GM23338 (cell line): ENCODE results near the gene TEX14. TPM values are rescaled to one million over a fixed set of nuclear protein-coding genes. Genes with fewer than 3 reads are reported as not detected.

Source experiments
- ATAC-seq: fragments of 200-7000 bp; cut with Tn5 transposase; 3 replicates; pipeline ENCODE4 v1.9.1; 2020
- DNase-seq: peaks from one replicate; pipeline ENCODE4 v3.0.0-alpha.2; 2015; ENCODE audit warnings: low spot score
- H2AFZ ChIP-seq: fragments of 200-600 bp; sonication (generic); 2 replicates; pipeline ENCODE4 v1.8.0; 2016; ENCODE audit warnings: antibody characterized with exemption, mild to moderate bottlenecking, moderate library complexity
- H3F3A ChIP-seq: fragments of 200-600 bp; sonication (generic); replicated peaks from 2 replicates; pipeline ENCODE4 v1.8.0; 2017; ENCODE audit warnings: antibody characterized with exemption, mixed run types, low read depth
- H3K27ac ChIP-seq: fragments of 200-600 bp; sonication (generic); 2 replicates; pipeline ENCODE4 v1.6.1; 2016; ENCODE audit warnings: low read depth
- H3K27me3 ChIP-seq: fragments of 200-600 bp; sonication (generic); 2 replicates; pipeline ENCODE4 v1.8.0; 2016; ENCODE audit warnings: mild to moderate bottlenecking, mixed run types, moderate library complexity; ENCODE audit not compliant: insufficient read depth
- H3K36me3 ChIP-seq: fragments of 200-600 bp; sonication (generic); 2 replicates; pipeline ENCODE4 v1.8.0; 2016; ENCODE audit warnings: mild to moderate bottlenecking; ENCODE audit not compliant: insufficient read depth
- H3K4me1 ChIP-seq: fragments of 200-600 bp; sonication (generic); 2 replicates; pipeline ENCODE4 v1.8.0; 2016; ENCODE audit warnings: mild to moderate bottlenecking, moderate library complexity; ENCODE audit not compliant: insufficient read depth
- H3K4me2 ChIP-seq: fragments of 200-600 bp; sonication (generic); 2 replicates; pipeline ENCODE4 v1.7.1; 2017; ENCODE audit warnings: mixed run types
- H3K4me3 ChIP-seq: fragments of 200-600 bp; sonication (generic); 2 replicates; pipeline ENCODE4 v1.6.1; 2016; ENCODE audit warnings: mixed run types
- H3K79me2 ChIP-seq: fragments of 200-600 bp; sonication (generic); replicated peaks from 2 replicates; pipeline ENCODE4 v1.8.0; 2017; ENCODE audit warnings: mild to moderate bottlenecking; ENCODE audit not compliant: insufficient read depth
- H3K9me2 ChIP-seq: fragments of 200-600 bp; sonication (generic); 2 replicates; pipeline ENCODE4 v1.8.0; 2017; ENCODE audit not compliant: insufficient read depth
- H4K20me1 ChIP-seq: fragments of 200-600 bp; sonication (generic); replicated peaks from 2 replicates; pipeline ENCODE4 v1.8.0; 2017; ENCODE audit warnings: mild to moderate bottlenecking; ENCODE audit not compliant: insufficient read depth
- H3K27ac Mint-ChIP-seq: 2 replicates; pipeline ENCODE4 v1.8.0; 2020; ENCODE audit warnings: inconsistent platforms, mild to moderate bottlenecking, moderate library complexity, mixed read lengths
- H3K27me3 Mint-ChIP-seq: 3 replicates; pipeline ENCODE4 v1.8.0; 2022; ENCODE audit warnings: low read depth, mild to moderate bottlenecking, moderate library complexity, mixed read lengths, inconsistent platforms; ENCODE audit not compliant: insufficient read depth, poor library complexity
- H3K36me3 Mint-ChIP-seq: 3 replicates; pipeline ENCODE4 v1.8.0; 2021; ENCODE audit warnings: low read depth, mild to moderate bottlenecking, inconsistent platforms, moderate library complexity, mixed read lengths
- H3K4me1 Mint-ChIP-seq: 3 replicates; pipeline ENCODE4 v1.8.0; 2020; ENCODE audit warnings: mild to moderate bottlenecking, inconsistent platforms, mixed read lengths
- H3K4me3 Mint-ChIP-seq: 3 replicates; pipeline ENCODE4 v1.8.0; 2021; ENCODE audit warnings: moderate library complexity, mild to moderate bottlenecking, inconsistent platforms, mixed read lengths
- H3K9me3 Mint-ChIP-seq: 3 replicates; pipeline ENCODE4 v1.8.0; 2020; ENCODE audit warnings: moderate library complexity, mild to moderate bottlenecking, inconsistent platforms, mixed read lengths
- CREB1 ChIP-seq: fragments of 250-450 bp; sonication (Bioruptor Pico); IDR thresholded peaks from 2 replicates; pipeline ENCODE4 v1.5.0; 2020; ENCODE audit warnings: low read depth, mild to moderate bottlenecking, moderate library complexity
- EZH2 ChIP-seq: fragments of 200-600 bp; sonication (generic); IDR thresholded peaks from one replicate; pipeline ENCODE4 v1.8.0; 2017; ENCODE audit warnings: antibody characterized with exemption, mild to moderate bottlenecking, low read depth; ENCODE audit not compliant: unreplicated experiment
- EZH2phosphoT487 ChIP-seq: fragments of 200-600 bp; sonication (generic); IDR thresholded peaks from one replicate; pipeline ENCODE4 v1.8.1; 2018; ENCODE audit warnings: antibody characterized with exemption; ENCODE audit not compliant: unreplicated experiment
- JUNB ChIP-seq: IDR thresholded peaks from one replicate; pipeline ENCODE4 v1.6.1; 2016; ENCODE audit warnings: antibody characterized with exemption; ENCODE audit not compliant: unreplicated experiment
- NANOG ChIP-seq: IDR thresholded peaks from 2 replicates; pipeline ENCODE4 v1.6.1; 2016; ENCODE audit warnings: antibody characterized with exemption, borderline replicate concordance
- POLR2AphosphoS5 ChIP-seq: IDR thresholded peaks from 2 replicates; pipeline ENCODE4 v1.6.1; 2016; ENCODE audit warnings: antibody characterized with exemption, low read depth
- STAT1 ChIP-seq: IDR thresholded peaks from one replicate; pipeline ENCODE4 v1.6.1; 2016; ENCODE audit warnings: antibody characterized with exemption; ENCODE audit not compliant: unreplicated experiment
- ZNF114 ChIP-seq: fragments of 250-450 bp; sonication (Bioruptor Pico); IDR thresholded peaks from 2 replicates; pipeline ENCODE4 v1.5.0; 2020; ENCODE audit warnings: mild to moderate bottlenecking, moderate library complexity
- ZNF331 ChIP-seq: fragments of 250-450 bp; sonication (Bioruptor Pico); IDR thresholded peaks from 2 replicates; pipeline ENCODE4 v1.5.0; 2020; ENCODE audit warnings: low read depth, mild to moderate bottlenecking, moderate library complexity
- ZNF462 ChIP-seq: fragments of 250-450 bp; sonication (Bioruptor Pico); IDR thresholded peaks from 2 replicates; pipeline ENCODE4 v1.5.0; 2020; ENCODE audit warnings: mild to moderate bottlenecking, moderate library complexity
- polyA plus RNA-seq: library from polyadenylated mRNA; unstranded; fragments of >200 nt; fragmentation: Nextera tagmentation; extraction: Ambion mirVana; gene quantifications from 2 replicates; pipeline ENCODE4 v1.2.1, GENCODE V29; 2016
- total RNA-seq: library from RNA; depleted of rRNA; stranded (reverse); fragments of >200 nt; shearing (Covaris generic); gene quantifications from 2 replicates; pipeline ENCODE4 v1.2.3, GENCODE V29; 2014
- TF ChIP-seq, protein P1 (sequence below): IDR thresholded peaks from one replicate; pipeline ENCODE4 v1.6.1; 2018; ENCODE audit warnings: antibody characterized with exemption; ENCODE audit not compliant: unreplicated experiment
- TF ChIP-seq, protein P2 (sequence below), 2 experiments: fragments of 200-600 bp in 1 of 2; sonication (generic) in 1 of 2; conservative IDR thresholded peaks; 2 replicates each; pipeline versions ENCODE4 v1.5.1 to v1.6.1; 2016 to 2017; ENCODE audit warnings: antibody characterized with exemption in 2 of 2, low read depth in 2 of 2, mild to moderate bottlenecking in 2 of 2, moderate library complexity in 1 of 2
- TF ChIP-seq, protein P3 (sequence below): IDR thresholded peaks from 2 replicates; pipeline ENCODE4 v1.6.1; 2016; ENCODE audit warnings: antibody characterized with exemption

Gene TEX14
- total and polyA plus RNA-seq, 2 experiments from 2014 or later: 0.80 to 2.6 TPM

- H3K4me1 Mint-ChIP-seq: no peaks in the 10 kb centered on the region
- no peaks in the 10 kb centered on the region for H3K36me3 Mint-ChIP-seq
- no peaks in the 10 kb centered on the region for H3F3A ChIP-seq
- H3K4me1 ChIP-seq: no peaks in the 10 kb centered on the region
- H3K4me2 ChIP-seq: no peak overlapping the region
- no peaks in the 10 kb centered on the region for H3K27me3 ChIP-seq
- H3K27ac Mint-ChIP-seq: no peak overlapping the region
- no peak overlapping the region for H2AFZ ChIP-seq
- H3K36me3 ChIP-seq: no peaks in the 10 kb centered on the region
- H3K27ac ChIP-seq: no peak overlapping the region
- no peaks in the 10 kb centered on the region for H4K20me1 ChIP-seq
- ATAC-seq (no peak), DNase-seq (no peak)
- H3K9me3 Mint-ChIP-seq: no peaks in the 10 kb centered on the region
- peaks cover 3% of the 10 kb centered on the region for H3K27me3 Mint-ChIP-seq
- H3K4me3 Mint-ChIP-seq: no peak overlapping the region
- TF ChIP-seq, protein P1, sequence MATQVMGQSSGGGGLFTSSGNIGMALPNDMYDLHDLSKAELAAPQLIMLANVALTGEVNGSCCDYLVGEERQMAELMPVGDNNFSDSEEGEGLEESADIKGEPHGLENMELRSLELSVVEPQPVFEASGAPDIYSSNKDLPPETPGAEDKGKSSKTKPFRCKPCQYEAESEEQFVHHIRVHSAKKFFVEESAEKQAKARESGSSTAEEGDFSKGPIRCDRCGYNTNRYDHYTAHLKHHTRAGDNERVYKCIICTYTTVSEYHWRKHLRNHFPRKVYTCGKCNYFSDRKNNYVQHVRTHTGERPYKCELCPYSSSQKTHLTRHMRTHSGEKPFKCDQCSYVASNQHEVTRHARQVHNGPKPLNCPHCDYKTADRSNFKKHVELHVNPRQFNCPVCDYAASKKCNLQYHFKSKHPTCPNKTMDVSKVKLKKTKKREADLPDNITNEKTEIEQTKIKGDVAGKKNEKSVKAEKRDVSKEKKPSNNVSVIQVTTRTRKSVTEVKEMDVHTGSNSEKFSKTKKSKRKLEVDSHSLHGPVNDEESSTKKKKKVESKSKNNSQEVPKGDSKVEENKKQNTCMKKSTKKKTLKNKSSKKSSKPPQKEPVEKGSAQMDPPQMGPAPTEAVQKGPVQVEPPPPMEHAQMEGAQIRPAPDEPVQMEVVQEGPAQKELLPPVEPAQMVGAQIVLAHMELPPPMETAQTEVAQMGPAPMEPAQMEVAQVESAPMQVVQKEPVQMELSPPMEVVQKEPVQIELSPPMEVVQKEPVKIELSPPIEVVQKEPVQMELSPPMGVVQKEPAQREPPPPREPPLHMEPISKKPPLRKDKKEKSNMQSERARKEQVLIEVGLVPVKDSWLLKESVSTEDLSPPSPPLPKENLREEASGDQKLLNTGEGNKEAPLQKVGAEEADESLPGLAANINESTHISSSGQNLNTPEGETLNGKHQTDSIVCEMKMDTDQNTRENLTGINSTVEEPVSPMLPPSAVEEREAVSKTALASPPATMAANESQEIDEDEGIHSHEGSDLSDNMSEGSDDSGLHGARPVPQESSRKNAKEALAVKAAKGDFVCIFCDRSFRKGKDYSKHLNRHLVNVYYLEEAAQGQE: no peak
- TF ChIP-seq ZNF114 (CRISPR knock-in tag): no peak
- no peak for TF ChIP-seq STAT1
- TF ChIP-seq, protein P2, sequence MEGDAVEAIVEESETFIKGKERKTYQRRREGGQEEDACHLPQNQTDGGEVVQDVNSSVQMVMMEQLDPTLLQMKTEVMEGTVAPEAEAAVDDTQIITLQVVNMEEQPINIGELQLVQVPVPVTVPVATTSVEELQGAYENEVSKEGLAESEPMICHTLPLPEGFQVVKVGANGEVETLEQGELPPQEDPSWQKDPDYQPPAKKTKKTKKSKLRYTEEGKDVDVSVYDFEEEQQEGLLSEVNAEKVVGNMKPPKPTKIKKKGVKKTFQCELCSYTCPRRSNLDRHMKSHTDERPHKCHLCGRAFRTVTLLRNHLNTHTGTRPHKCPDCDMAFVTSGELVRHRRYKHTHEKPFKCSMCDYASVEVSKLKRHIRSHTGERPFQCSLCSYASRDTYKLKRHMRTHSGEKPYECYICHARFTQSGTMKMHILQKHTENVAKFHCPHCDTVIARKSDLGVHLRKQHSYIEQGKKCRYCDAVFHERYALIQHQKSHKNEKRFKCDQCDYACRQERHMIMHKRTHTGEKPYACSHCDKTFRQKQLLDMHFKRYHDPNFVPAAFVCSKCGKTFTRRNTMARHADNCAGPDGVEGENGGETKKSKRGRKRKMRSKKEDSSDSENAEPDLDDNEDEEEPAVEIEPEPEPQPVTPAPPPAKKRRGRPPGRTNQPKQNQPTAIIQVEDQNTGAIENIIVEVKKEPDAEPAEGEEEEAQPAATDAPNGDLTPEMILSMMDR (conservative IDR thresholded peaks at IDR 0.05; ENCODE audit: low read depth in 2 of 2): no peak
- no peak for TF ChIP-seq ZNF331 (CRISPR knock-in tag)
- TF ChIP-seq EZH2: no peak
- no peak for TF ChIP-seq CREB1 (CRISPR knock-in tag)
- TF ChIP-seq ZNF462 (CRISPR knock-in tag): no peak
- TF ChIP-seq JUNB: no peak
- TF ChIP-seq, protein P3, sequence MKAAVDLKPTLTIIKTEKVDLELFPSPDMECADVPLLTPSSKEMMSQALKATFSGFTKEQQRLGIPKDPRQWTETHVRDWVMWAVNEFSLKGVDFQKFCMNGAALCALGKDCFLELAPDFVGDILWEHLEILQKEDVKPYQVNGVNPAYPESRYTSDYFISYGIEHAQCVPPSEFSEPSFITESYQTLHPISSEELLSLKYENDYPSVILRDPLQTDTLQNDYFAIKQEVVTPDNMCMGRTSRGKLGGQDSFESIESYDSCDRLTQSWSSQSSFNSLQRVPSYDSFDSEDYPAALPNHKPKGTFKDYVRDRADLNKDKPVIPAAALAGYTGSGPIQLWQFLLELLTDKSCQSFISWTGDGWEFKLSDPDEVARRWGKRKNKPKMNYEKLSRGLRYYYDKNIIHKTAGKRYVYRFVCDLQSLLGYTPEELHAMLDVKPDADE: no peak
- no peak for TF ChIP-seq EZH2phosphoT487
- no peak for TF ChIP-seq NANOG
- TF ChIP-seq POLR2AphosphoS5: no peak
- no peak overlapping the region for H3K4me3 ChIP-seq
- no peaks in the 10 kb centered on the region for H3K9me2 ChIP-seq
- H3K79me2 ChIP-seq: no peaks in the 10 kb centered on the region
These were observed 4.9 kb downstream of the TEX14 start for GRCh38 chr17:58686980-58687379.
